Measurements from ENCODE around the gene MMP23B.
A peak's percentile ranks its signal among the peaks of the same experiment; 100 is the strongest.

MMP23B gene

GRCh38 chr1:1620433-1621139 is 11.4 kb upstream of the MMP23B start:
- DNase-seq (ENCODE audit: low spot score), result no peak

DNA sequence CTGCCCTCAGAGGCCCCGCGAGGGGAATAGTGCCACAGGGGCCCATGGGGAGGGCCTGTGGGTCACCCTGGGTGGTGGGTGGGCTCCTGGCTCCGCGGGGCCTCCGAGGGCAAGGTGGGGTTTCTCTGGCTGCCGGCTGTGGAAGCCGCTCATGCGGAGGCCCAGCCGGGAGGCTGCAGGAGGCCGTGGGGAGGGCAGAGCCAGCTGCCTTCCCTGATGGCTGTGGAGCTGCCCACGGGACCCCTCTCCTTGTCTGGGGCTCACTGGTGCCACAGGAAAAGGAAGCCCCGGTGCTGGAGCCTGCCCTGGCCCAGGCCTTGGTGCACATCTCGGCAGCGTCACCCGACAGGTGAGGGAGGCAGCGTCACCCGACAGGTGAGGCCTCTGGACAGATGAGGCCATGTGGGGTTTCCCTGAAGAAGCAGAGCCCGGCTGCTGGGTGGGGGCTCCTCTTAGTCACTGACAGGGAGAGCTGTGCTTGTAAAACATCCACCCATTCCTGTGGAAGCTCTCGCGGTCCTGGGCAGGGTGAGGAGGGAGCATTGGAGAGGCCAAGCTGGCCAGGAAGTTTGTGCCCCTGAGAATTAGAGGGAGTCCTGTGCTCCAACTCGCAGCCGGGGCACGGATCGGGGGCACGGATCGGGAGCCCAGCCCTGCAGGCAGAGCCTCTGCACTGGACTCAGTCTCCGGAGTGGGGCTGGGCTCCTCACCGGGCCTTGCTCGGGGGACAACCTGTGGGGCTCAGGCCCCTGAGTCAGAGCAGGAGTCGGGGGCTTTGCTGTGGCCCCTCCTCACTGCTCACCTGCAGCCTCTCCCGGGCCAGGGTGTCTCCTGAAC is 10.6 kb upstream of the MMP23B start:
- no peak for DNase-seq (ENCODE audit: low spot score)

DNA sequence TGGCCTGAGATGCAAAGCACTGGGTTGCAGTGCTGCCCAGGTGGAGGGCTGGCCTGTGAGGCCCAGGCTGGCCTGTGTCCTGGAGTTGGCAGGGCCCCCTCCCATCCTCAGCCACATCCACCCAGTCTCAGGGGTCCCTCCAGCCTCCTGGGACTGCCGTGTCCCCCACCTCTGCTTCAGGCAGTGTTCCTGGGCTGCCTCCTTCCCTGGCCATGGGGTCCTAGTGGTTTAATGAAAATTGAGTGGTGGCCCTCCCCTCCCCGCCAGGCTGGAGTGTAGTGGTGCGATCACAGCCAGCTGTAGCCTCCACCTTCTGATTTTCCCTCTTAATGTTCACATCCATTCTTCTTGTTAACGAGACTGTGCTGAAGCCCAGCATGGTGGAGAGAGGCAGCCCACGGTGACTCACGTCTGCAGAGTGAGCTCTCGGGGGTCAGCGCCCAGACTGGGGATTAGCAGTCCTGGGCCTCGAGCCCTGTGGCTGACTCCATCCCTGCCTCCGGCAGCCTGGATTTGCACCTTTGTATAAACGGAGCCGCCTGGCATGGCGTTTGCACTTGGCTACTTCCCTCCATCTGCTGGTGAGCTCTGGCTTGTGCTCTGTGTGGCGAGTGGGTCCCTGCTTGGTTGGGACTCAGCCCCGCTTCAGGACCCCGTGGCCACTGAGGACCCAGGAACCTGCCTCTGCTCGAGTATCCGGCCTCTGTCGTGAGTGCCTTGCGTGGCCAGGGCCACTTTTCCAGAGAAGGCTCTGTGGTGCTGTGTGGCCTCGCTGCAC is 9.8 kb upstream of the MMP23B start:
- no peak for DNase-seq (ENCODE audit: low spot score)

- DNase-seq (ENCODE audit: low spot score), result no peak
These were observed 9.2 kb upstream of the MMP23B start for GRCh38 chr1:1622788-1623094.

GRCh38 chr1:1623181-1623630 is 8.8 kb upstream of the MMP23B start:
- DNase-seq (ENCODE audit: low spot score), result no peak

- no peak for DNase-seq (ENCODE audit: low spot score)
These were observed 8.1 kb upstream of the MMP23B start for GRCh38 chr1:1623631-1624442.

DNA sequence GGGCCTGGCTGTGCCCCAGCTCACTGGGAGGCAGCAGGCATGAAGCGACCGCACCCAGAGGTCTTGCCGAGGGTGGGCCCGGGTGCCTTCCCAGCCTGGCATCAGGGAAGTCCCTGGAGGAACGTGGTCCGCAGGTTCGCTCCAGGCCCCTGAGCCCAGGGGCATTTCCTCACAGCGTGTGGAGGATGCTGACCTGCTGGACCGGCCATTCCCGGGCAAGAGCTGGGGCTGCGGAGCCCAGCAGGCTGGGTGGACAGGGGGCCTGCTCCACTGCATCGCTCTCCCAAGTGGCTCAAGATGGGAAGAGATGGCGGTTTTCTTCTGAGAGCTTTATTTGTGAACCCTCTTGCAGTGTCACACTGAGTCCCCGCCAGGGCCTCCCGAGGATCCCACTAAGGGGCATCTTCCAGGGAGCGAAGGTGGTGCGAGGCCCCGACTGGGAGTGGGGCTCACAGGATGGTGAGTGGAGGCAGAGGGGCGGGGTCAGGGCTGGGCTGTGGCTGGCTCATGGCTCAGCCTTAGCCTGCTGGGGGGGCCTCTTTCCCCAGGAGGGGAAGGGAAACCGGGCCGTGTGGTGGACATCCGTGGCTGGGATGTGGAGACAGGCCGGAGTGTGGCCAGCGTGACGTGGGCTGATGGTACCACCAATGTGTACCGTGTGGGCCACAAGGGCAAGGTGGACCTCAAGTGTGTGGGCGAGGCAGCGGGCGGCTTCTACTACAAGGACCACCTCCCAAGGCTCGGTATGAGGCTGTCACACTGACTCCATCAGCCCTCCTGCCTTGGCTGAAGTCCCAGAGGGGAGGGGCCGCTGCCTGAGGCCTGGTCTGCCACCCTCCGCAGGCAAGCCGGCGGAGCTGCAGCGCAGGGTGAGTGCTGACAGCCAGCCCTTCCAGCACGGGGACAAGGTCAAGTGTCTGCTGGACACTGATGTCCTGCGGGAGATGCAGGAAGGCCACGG is 7.2 kb upstream of the MMP23B start:
- no peak for DNase-seq (ENCODE audit: low spot score)

DNA sequence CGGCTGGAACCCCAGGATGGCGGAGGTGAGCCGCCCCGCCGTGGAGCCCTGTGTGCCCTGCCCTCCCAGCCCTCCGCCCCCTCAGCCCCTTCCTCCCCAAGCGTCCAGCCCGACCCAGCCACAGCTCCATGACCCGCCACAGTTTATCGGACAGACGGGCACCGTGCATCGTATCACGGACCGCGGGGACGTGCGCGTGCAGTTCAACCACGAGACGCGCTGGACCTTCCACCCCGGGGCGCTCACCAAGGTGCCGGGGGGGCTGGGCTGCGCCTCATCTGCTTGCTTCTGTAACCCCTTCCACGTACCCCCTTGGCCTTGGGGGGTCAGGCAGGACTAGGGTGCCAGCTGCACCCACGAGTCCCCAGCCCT is 6.6 kb upstream of the MMP23B start:
- no peak for DNase-seq (ENCODE audit: low spot score)

GRCh38 chr1:1625824-1626206 is 6.2 kb upstream of the MMP23B start:
- DNase-seq (ENCODE audit: low spot score), result no peak

- DNase-seq (ENCODE audit: low spot score), result no peak
These were observed 5.5 kb upstream of the MMP23B start for GRCh38 chr1:1626207-1627141.

- no peak for DNase-seq (ENCODE audit: low spot score)
These were observed 4.6 kb upstream of the MMP23B start for GRCh38 chr1:1627261-1627828.

DNA sequence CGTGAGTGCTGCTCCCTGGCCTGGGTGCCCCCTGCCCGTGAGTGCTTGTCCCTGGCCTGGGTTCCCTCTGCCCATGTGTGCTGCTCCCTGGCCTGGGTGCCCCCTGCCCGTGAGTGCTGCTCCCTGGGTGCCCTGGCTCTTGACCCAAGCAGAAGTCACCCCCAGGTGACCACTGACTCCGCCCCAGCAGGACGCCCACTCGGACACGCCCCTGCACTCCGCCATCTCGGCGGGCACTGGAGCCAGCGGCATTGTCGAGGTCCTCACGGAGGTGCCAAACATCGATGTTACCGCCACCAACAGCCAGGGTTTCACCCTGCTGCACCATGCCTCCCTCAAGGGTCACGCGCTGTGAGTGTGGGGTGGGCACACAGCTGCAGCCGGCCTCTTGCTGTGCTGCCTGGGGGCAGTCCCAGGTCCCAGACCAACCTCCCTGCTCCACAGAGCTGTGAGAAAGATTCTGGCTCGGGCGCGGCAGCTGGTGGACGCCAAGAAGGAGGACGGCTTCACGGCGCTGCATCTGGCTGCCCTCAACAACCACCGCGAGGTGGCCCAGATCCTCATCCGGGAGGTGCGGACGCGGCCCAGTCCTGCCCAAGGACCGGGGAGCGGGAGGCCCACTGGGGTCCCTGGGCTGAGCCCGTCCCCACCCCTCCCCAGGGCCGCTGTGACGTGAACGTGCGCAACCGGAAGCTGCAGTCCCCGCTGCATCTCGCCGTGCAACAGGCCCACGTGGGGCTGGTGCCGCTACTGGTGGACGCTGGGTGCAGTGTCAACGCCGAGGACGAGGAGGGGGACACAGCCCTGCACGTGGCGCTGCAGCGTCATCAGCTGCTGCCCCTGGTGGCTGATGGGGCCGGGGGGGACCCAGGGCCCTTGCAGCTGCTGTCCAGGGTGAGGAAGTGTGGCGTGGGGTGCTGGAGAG is 3.9 kb upstream of the MMP23B start:
- DNase-seq (ENCODE audit: low spot score), result no peak

- no peak for DNase-seq (ENCODE audit: low spot score)
These were observed 3.1 kb upstream of the MMP23B start for GRCh38 chr1:1628754-1629429.

DNA sequence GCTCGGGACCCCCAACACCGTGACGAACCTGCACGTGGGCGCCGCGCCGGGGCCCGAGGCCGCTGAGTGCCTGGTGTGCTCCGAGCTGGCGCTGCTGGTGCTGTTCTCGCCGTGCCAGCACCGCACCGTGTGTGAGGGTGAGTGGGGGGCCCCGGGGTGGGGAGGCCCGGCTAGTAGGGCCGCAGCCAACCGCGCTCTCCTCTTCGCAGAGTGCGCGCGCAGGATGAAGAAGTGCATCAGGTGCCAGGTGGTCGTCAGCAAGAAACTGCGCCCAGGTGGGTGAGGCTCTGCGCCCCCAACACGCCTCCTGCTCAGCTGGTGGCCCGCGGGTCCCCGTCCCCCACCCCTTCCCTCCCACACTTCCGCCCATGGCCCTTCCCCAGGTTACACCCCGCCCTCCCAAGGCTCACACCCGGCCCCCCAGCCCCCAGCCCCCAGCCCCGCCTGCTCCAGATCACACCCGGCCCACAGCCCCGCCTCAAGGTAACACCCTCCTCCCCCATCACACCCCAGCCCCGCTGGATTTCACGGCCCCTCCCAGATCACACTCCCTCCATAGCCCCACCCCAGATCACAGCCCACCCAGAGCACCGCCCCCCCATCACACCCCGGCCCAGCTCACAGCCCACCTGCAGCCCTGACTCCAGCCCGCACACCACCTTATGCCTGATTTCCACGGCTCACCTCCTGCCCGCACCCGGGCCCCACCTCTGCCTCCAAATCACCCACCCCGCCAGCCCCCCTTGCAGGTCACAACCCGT is 2.4 kb upstream of the MMP23B start:
- DNase-seq (ENCODE audit: low spot score), result no peak

DNA sequence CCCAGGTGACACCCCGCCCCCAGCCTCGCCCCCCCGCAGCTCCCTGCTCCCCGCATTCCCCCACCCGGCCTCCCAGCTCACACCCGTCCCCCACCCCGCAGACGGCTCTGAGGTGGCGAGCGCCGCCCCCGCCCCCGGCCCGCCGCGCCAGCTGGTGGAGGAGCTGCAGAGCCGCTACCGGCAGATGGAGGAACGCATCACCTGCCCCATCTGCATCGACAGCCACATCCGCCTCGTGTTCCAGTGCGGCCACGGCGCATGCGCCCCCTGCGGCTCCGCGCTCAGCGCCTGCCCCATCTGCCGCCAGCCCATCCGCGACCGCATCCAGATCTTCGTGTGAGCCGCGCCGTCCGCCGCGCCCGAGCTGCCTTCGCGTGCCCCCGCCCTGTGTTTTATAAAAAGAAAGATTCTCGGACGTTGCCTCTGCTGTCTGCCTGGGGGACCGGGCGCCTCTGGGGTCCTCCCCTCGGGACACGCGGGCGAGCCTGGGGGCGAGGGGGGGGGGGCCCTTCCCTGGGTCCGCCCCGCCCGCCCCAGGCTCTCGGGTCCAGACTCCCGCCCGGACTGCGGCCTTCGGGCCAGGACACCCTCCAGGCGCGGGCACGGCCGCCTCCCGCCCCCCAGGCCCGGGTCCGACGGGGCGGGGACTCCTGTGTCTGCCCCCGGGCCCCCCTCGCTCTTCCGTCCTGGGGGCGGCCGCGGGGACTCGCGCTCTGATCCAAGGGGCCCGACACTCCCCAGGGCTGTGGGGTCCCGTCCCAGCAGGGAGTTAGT is 1.6 kb upstream of the MMP23B start:
- peak; percentile 65 for DNase-seq (ENCODE audit: low spot score)

Data from AG08395 (cell line).